HG03520 (cell line): Measurements from ENCODE around the gene STOM.
"Not testable (repeated sequence)": the region's sequence is repeated elsewhere in the genome, so short reads cannot be mapped to it uniquely, and the experiment has no call there.

Experiments used
- ATAC-seq: cut with Tn5 transposase; IDR thresholded peaks from one replicate; pipeline ENCODE4 v1.9.1; 2021; ENCODE audit warnings: mild to moderate bottlenecking, moderate library complexity; ENCODE audit not compliant: unreplicated experiment

Gene STOM

DNA sequence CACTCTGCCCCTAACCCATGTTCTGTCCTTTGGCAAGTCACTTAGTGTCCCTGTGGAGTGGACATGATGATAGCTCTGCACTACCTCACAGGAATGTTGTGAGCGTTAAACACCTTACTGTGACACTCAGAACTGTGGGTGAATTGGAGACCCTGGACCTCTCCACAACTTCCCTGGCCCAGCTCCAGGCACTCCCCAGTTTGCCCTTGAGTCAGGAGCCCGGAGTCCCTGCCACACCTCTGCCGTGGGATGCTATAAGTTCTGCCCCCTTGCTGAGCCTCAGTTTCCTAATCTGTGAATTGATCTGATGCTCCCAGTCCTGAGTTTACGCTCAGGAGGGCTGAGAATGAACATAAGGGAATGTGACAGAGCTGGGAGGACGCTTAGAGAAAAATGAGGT, 67.7 kb downstream of the STOM start:
- ATAC-seq, result no peak

DNA sequence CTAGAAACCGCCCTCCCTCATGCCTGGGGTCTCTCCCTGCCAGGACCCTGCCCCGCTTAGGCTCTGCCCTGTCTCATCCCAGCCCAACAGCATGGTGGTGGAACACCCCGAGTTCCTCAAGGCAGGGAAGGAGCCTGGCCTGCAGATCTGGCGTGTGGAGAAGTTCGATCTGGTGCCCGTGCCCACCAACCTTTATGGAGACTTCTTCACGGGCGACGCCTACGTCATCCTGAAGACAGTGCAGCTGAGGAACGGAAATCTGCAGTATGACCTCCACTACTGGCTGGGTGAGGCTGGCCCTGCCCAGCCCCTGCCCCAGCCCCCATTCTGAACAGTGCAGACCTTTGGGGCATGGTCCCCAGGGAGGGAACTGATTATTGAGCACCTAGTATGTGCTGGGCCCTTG, 68.2 kb downstream of the STOM start:
- ATAC-seq, result no peak

DNA sequence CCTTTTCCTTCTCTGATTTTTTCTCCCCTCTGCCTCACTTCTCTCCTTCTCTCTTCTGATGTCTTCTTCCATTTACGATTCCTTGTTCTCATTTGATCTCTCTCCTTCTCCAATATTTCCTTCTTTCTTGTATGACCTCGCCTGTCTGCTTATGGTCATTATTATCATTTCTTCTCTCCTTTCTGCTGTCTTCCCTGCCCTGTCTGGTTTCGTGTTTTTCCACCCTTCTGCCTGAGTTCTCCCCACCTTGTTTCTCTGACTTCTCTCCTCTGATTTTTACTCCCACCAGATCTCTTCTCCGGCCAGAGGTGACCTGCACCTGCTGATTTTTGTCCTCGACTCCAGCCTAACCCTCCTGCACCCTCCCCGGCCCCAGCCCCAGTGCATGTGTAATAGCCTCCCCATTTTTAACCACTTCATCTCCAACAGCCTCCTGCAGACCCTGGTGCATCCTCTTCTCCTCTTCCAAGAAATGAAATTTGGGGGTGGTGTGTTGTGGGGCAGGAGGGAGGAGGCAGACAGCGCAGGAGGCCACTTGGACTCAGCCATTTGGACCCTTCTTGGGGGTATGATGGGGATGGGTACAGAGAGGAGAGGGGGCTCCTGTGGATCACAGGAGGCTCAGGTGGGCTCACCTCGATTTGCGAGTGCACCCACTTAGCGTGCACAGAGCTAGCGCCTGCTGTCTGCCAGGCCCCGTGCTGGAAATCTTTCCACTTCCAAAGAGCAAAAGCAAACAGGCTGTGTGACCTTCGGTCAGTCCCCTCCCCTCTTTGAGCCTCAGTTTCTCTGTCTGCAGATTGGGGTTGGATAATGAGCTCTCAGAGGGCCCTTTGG, 69.5 kb downstream of the STOM start:
- ATAC-seq, result no peak

DNA sequence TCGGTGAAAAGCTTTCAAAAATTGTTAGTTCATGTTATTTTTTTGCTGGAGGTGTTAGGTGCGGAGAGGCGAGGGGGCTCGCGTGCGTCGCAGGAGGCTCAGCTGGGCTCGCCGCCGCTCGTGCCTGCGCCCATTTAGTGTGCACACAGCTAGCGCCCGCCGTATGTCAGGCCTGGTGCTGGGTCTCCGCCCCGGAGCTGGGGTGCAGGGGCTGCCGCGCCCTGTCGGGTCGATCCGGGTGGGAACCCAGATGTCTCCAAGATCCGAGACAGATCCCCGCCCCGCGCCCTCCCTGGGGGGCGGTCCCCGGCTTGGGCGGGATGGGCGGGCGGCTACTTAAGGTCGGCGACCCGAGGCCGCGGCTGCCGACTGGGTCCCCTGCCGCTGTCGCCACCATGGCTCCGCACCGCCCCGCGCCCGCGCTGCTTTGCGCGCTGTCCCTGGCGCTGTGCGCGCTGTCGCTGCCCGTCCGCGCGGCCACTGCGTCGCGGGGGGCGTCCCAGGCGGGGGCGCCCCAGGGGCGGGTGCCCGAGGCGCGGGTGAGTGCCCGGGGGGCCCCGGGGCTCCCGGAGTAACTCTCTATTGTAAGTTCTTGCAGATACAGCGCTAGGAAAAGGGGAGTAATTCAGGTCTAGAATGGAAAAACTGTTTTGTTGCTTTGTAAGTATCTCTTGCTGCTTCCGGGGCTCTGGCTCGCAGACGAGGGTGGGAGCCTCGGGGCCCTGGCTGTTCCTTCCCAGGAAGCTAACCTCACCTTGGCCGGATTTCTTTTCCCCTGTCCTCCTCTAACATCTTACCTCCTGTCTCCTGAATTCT, 70.4 kb downstream of the STOM start:
- no peak for ATAC-seq

GRCh38 chr9:121298689-121299466, 71.2 kb downstream of the STOM start:
- ATAC-seq, result no peak

DNA sequence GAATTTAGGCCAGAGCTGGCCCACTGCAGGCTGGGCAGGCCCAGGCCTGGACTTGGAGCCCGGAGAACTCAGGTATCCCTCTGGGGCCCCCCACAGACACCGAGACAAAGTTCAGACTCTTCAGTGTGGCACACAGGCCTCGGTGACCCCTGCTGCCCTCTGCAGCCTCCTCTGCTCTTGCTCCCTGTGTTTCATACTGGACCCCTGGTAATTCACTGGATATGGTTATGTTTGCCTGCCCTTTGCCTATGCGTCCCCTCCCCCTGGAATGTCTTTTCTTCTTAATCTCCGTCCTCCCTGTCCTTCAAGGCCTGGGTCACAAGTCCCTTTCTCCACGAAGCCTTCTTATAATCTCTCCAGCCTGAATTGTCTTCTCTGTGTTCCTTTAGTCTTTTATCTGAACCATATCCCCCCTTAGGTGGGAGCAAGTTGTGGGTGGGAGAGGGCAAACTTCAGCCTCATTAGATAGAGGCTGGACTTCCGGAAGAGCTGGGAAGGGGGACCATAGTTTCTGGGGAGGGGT, 72.0 kb downstream of the STOM start:
- ATAC-seq, result no peak

GRCh38 chr9:121297389-121297788, 72.7 kb downstream of the STOM start:
- no peak for ATAC-seq

GRCh38 chr9:121296213-121297127, 73.6 kb downstream of the STOM start:
- ATAC-seq, result no peak

DNA sequence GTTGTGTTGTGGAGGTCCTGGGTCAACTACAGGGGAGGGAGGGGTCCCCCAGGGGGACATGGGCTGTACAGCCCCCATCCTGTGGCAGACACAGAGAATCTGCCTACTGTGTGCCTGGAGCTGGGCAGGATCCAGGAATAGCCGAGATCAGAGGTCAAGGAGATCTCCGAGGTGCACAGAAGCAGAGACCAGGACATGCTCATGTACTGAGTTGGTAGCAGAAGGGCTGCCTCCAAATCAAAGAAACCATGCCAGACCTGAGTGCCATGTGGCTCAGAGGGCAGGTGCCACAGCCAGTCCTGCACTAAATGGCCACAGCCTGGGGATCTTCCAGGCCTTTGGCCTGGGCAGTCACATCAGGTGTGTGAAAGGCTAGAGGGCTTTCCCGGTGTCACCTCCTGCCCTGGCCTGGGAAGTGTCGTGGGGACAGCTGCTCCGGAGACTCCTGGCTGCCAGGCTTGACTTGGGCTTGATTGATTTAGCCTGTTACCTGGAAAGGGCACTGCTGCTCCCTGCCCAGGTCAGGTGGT, 74.3 kb downstream of the STOM start:
- ATAC-seq, result no peak

DNA sequence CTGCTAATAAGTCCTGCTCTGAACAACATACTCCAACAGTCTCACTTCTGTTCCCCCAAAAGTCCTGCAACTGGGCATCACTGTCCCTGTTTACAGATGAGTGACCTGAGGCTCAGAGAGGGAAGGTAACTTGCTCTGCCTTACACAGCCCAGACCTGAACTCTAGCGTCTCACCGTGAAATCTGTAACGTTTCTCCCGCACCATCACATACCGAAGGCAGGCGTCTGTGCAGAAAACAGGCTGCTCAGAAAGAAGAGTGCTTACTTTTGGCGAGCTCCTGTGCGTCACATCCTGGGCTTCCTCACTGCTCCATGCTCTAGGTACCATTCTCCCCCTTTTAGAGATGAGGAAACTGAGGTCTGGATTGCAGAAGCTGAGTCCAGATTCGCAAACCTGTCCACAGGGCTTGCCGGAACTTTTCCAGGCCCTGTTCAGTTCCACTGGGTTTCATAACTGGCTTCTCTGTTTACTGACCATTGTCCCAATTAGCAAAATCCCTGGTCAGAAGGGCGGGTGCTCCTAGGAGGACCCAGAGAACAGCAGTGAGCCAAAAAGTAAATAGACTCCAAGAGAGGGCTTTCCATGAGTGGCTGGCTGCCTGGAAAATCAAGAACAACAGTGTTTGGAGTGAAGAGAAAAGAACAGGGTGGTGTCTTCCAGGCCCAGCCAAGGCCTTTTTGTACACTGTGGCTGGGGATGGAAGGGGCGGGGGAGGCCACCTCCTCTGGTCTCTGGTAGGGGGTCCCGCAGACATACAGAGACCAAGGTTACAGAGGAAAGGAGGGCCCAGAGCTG, 75.0 kb downstream of the STOM start:
- ATAC-seq, result no peak

DNA sequence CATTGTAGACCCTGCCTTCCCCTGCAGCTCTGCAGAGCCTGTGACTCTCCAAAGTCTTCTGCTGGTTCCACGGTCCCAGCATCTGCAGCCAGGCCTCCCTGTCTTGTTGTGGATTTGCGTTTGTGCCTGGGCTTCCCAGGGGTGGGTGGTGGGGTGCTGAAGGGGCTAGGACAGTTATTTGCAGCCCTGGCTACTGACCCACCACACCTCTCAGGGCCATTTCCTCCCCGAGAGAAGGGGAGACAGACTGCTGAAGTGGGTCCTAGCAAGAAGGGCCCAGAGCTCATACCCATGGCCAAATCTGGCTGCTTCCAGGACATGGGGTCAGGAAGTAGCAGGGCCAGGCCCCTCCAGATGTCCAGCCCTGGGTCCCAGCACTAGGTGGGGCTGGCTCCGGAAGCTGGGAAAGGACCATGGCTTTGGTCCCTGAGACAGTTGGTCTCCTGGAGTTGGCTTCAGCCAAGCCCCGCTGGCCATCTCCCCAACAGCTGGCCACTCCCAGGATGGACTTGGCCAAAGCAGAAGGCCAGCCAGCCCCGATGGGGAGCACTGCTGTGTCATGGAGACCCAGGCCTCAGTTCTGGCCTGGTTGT, 75.8 kb downstream of the STOM start:
- ATAC-seq, result no peak

DNA sequence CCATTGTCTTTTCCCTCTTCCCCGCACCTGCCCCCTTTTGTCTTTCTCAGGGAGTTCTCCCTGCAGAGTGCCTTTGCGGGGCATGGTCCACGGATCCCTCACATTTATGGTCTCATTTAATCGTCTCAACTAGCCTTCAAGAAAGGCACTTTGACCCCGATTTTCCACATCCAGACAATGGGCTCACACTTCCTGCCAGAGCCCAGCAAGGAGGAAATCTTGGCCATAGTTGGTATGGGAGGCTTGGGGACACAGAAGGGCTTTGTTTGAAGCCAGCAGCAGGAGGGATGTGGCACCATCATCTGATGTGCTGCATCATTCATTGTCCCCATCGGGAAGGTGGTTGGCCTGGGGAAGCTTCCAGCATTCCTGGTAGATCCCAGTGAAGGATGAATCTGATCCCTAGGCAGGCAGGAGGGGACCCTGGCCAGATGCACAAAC, 77.2 kb downstream of the STOM start:
- no peak for ATAC-seq

GRCh38 chr9:121292051-121292450, 78.0 kb downstream of the STOM start:
- ATAC-seq, result no peak

DNA sequence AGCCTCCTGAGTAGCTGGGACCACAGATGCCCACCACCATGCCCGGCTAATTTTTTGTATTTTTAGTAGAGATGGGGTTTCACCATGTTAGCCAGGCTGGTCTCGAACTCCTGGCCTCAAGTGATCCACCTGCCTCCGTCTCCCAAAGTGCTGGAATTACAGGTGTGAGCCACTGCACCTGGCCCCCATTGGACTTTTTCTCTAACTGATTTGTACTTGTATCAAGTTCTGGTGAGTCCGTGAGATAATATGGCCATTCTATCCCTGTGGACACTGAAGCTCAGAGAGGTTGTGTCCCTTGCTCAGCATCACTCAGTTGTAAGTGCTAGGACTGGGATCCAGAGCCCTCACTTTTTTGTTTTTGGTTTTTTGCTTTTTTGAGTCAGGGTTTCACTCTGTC, 78.5 kb downstream of the STOM start:
- not testable (repeated sequence) for ATAC-seq

DNA sequence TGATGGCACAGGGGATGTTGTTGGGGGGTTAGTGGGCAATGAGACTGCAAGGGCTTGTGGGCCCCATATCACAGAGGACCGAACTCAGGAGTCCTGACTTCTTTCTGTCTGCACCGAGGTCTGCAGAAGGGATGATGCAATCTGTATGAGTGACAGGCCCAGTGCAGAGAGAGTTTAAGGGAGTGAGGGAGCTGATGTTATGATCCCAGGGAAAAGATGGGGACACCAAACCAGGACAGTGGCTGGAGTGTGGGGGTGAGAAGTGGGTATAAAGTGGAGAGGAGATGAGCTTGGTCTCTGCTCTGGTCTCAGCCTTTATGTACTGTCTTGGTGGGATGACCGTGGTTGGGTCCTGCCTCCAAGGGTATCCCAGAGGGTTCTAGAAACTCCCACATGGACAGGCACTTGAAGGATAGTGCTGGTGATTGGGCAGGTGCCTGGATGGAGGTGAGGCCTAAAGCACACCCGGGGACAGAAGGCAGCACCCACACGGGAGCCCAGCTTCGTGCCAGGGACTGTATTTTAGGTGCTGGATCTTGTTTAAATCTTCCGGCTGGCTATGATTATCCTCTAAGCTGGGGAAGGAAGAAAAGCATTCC, 80.2 kb downstream of the STOM start:
- no peak for ATAC-seq

- ATAC-seq, result no peak
Observed at GRCh38 chr9:121289026-121289771, 80.9 kb downstream of the STOM start.
